ENCODE results near the gene SMIM10L2A. TPM values are rescaled to one million over a fixed set of nuclear protein-coding genes. Genes with fewer than 3 reads are reported as not detected.

The SMIM10L2A gene
- total and polyA plus RNA-seq, 2 of the 8 experiments (the other 6 are each of a cell fraction or from before 2014, with no cell fraction given) = 5.0 to 7.5 TPM

GRCh38 chrX:135453381-135453780 is 31.6 kb downstream of the SMIM10L2A start (continued):
- TF ChIP-seq CHD7 (IDR thresholded peaks at IDR 0.05; ENCODE audit: insufficient replicate concordance, low read length) (no peak), TBP (IDR thresholded peaks at IDR 0.05; ENCODE audit: low read depth, low read length) (no peak)
